Transverse colon (tissue), 4 donors: ENCODE measurements around the gene AREL1. TPM values are rescaled to one million over a fixed set of nuclear protein-coding genes. Genes with fewer than 3 reads are reported as not detected.

Source experiments
- DNase-seq: peaks from one replicate; pipeline ENCODE4 v3.0.0-alpha.2; 2019
- H3K27ac ChIP-seq, 4 donors: fragments of 200-600 bp; sonication (generic); 2 replicates each; pipeline ENCODE4 v1.5.1; 2016 to 2018; ENCODE audit warnings: inconsistent platforms in 4 of 4
- H3K27me3 ChIP-seq: fragments of 200-600 bp; sonication (generic); 2 replicates; pipeline ENCODE4 v1.5.1; 2017; ENCODE audit warnings: inconsistent platforms
- H3K36me3 ChIP-seq, 4 donors: fragments of 200-600 bp; sonication (generic); 2 replicates each; pipeline ENCODE4 v1.5.1; 2017 to 2019; ENCODE audit warnings: inconsistent platforms in 4 of 4
- H3K4me1 ChIP-seq, 4 donors: fragments of 200-600 bp; sonication (generic); 2 replicates each; pipeline ENCODE4 v1.5.1; 2017 to 2020; ENCODE audit warnings: inconsistent platforms in 4 of 4
- H3K4me3 ChIP-seq, 4 donors: fragments of 200-600 bp; sonication (generic); 1 replicate in 1 of 4; 2 replicates in 3 of 4; pipeline versions ENCODE4 v1.5.1 to v1.6.1; 2017 to 2019; ENCODE audit warnings: inconsistent platforms in 4 of 4
- H3K9me3 ChIP-seq, 2 donors: fragments of 200-600 bp; sonication (generic); 2 replicates each; pipeline ENCODE4 v1.5.1; 2017 to 2019; ENCODE audit warnings: inconsistent platforms in 2 of 2
- EP300 ChIP-seq: sonication (generic); formaldehyde crosslinking; IDR thresholded peaks from one replicate; pipeline ENCODE4 v1.6.1; 2017; ENCODE audit warnings: antibody characterized with exemption, low read depth
- POLR2A ChIP-seq: fragments of 450-650 bp; IDR thresholded peaks from one replicate; pipeline ENCODE4 v1.6.1; 2016; ENCODE audit warnings: antibody characterized with exemption, mild to moderate bottlenecking, moderate library complexity
- POLR2AphosphoS5 ChIP-seq, 3 donors: sonication (generic); formaldehyde crosslinking; IDR thresholded peaks; one replicate each; pipeline ENCODE4 v1.6.1; 2016; ENCODE audit warnings: antibody characterized with exemption in 3 of 3
- WGBS, 2 donors: methylation state at CpG; one replicate each; pipeline ENCODE4 v1.1.5; 2018; ENCODE audit warnings: low coverage in 1 of 2; 5-methylcytosine and 5-hydroxymethylcytosine counted together
- in situ Hi-C, 4 donors: fragments of 200-750 bp; cut with MboI; loops; one replicate each; pipeline versions ENCODE4 v1.15.0 to v1.15.1; 2017; ENCODE audit warnings: low sequenced_read_pairs in 3 of 4, low pct_ligation_motif_present in 1 of 4, low pct_unique_long_range_greater_than_20kb in 1 of 4
- intact Hi-C: fragments of 100-400 bp; cut with DNase I; formaldehyde crosslinking; loops from one replicate; pipeline ENCODE4 v1.15.1; 2023; ENCODE audit warnings: low total_unique reads
- small RNA-seq, 4 donors: library from RNA; depleted of rRNA; stranded (forward); fragments of <200 nt; gene quantifications; one replicate each; pipeline ENCODE3, GENCODE V24; 2016
- total RNA-seq, 4 donors: library from RNA; depleted of rRNA; stranded (reverse); fragments of >200 nt; gene quantifications; one replicate each; pipeline ENCODE4 v1.1.0, GENCODE V29; 2016
- TF ChIP-seq, protein P1 (sequence below), 5 experiments: fragments of 200-600 bp in 3 of 5; fragments of 450-650 bp in 2 of 5; sonication (generic) in 3 of 5; IDR thresholded peaks; 1 replicate in 2 of 5; 2 replicates in 3 of 5; pipeline ENCODE4 v1.5.1; 2016 to 2017; ENCODE audit warnings: antibody characterized with exemption in 5 of 5, inconsistent platforms in 3 of 5, mild to moderate bottlenecking in 2 of 5, moderate library complexity in 1 of 5

The AREL1 gene
- total RNA-seq, 4 donors from 2014 or later: 22.4 to 57.1 (median 41.1) TPM

DNA sequence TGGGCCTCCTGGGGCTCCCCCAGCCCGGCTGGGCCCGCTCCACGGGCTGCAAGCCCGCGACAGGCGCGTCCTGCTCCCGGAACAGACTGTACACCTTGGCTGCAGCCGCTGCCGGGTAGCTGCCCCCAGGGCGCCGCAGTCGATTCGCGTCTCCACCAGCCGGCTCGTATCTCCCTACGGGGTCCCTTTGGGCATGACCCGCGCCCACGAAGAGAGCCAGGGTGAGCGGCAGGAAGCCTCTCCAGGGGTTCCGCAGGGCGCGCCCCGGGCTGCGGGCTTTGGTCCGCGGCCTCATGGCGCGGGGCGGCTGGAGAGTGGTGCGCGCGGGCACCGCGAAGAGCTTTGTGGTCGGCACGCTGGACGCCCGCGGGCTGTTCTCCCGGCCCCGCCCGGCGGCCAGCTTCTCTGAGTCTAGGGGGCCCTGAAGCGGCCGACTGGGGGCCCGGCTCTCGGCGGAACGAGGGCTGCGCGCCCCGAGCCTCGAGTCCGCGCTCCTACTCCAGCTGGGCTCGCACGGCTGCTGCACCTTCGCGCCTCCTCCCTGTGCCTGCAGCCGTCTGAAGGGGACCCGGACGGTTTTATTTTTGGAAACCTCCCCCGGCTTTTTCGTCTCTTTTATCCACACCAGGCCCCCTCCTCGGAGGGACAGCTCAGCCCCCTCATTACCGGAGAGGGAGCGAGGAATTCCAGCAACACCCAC lies 101.1 kb downstream of the AREL1 start, which contains the start of gene LTBP2:
Gene LTBP2, minus strand, starts transcription at position 588 of the 700 bp plus-strand sequence. Its CDS starts 293 bp downstream, at position 295.
- intact Hi-C loops (no loop called here), in situ Hi-C loops (no loop called here)
- Histone ChIP-seq H3K9me3 (no peaks in the 10 kb centered on the region), H3K4me3 (peak within 1 kb of the TSS; percentile 49 to 69 (median 58)), H3K4me1 (peaks cover 0 to 22% (median 17%) of the 10 kb centered on the region in 4 donors), H3K27me3 (peaks cover 18% of the 10 kb centered on the region), H3K27ac (peak within 1 kb of the TSS; percentile 41 to 59 (median 48)), H3K36me3 (no peaks in the 10 kb centered on the region)
- no peak for DNase-seq
- TF ChIP-seq, protein P1, sequence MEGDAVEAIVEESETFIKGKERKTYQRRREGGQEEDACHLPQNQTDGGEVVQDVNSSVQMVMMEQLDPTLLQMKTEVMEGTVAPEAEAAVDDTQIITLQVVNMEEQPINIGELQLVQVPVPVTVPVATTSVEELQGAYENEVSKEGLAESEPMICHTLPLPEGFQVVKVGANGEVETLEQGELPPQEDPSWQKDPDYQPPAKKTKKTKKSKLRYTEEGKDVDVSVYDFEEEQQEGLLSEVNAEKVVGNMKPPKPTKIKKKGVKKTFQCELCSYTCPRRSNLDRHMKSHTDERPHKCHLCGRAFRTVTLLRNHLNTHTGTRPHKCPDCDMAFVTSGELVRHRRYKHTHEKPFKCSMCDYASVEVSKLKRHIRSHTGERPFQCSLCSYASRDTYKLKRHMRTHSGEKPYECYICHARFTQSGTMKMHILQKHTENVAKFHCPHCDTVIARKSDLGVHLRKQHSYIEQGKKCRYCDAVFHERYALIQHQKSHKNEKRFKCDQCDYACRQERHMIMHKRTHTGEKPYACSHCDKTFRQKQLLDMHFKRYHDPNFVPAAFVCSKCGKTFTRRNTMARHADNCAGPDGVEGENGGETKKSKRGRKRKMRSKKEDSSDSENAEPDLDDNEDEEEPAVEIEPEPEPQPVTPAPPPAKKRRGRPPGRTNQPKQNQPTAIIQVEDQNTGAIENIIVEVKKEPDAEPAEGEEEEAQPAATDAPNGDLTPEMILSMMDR (IDR thresholded peaks at IDR 0.05): no peak
- no peak for TF ChIP-seq EP300
- no peak for TF ChIP-seq POLR2A
- TF ChIP-seq POLR2AphosphoS5 (IDR thresholded peaks at IDR 0.05): no peak
- 5% methylated on average over 39 of the region's 70 CpGs; no CpG with 5 or more reads in 1 of the 2 donors for WGBS, 2 donors

Small RNAs within 50 kb of the gene (small RNA-seq; reads per million reads assigned to genes)
- gene RF00409: 0 reads per million in 4 donors

Other genes starting within 250 kb of the AREL1 start
- gene NPC2, start 219.8 kb downstream of the AREL1 start, total RNA-seq: 100 to 1,000 TPM in 3 of 4 donors, 10 to 100 TPM in 1; 88.3 to 393 (median 147) TPM
- 10 to 100 TPM in 3 of 4 donors, 1 to 10 TPM in 1; 4.1 to 32.4 (median 20.6) TPM for gene ISCA2, start 219.3 kb downstream of the AREL1 start, total RNA-seq
- 10 to 100 TPM in 3 of 4 donors, 1 to 10 TPM in 1; 9.7 to 15.3 (median 11.9) TPM for gene LTBP2, start 100.8 kb downstream of the AREL1 start, total RNA-seq
- gene FCF1, start 64 bp upstream of the AREL1 start, total RNA-seq: 10 to 100 TPM in 2 of 4 donors, 1 to 10 TPM in 1, under 1 TPM in 1; 0.37 to 25.5 (median 15.6) TPM
- gene YLPM1, start 50.2 kb upstream of the AREL1 start, total RNA-seq: 10 to 100 TPM; 26.1 to 62.4 (median 35.0) TPM
- gene PROX2, start 163.1 kb upstream of the AREL1 start, total RNA-seq: under 1 TPM in 1 of 4 donors, not detected in 3; 0.79 TPM
- gene DLST, start 168.8 kb upstream of the AREL1 start, total RNA-seq: 100 to 1,000 TPM in 3 of 4 donors, 10 to 100 TPM in 1; 65.1 to 135 (median 103) TPM
- gene RPS6KL1, start 210.2 kb upstream of the AREL1 start, total RNA-seq: 10 to 100 TPM in 1 of 4 donors, 1 to 10 TPM in 2, not detected in 1; 6.4 to 54.1 (median 9.3) TPM
- gene PGF, start 242.5 kb upstream of the AREL1 start, total RNA-seq: 10 to 100 TPM in 2 of 4 donors, 1 to 10 TPM in 1, not detected in 1; 9.7 to 10.5 (median 10.1) TPM